GM18508 (cell line): Measurements from ENCODE around the gene LLPH.
"Not testable (repeated sequence)": the region's sequence is repeated elsewhere in the genome, so short reads cannot be mapped to it uniquely, and the experiment has no call there.

Source experiments
- ATAC-seq: cut with Tn5 transposase; IDR thresholded peaks from one replicate; pipeline ENCODE4 v1.9.1; 2021; ENCODE audit warnings: moderate number of reproducible peaks; ENCODE audit not compliant: insufficient read depth, unreplicated experiment

LLPH gene

GRCh38 chr12:66130267-66131066, at the start of gene LLPH:
Gene LLPH (minus strand): TSS chr12:66130750. CDS start chr12:66129106, 1,644 bp downstream.
- peak; percentile 90 for ATAC-seq

GRCh38 chr12:66176105-66176900, 45.8 kb upstream of the LLPH start:
- no peak for ATAC-seq

GRCh38 chr12:66174391-66175325, 44.1 kb upstream of the LLPH start:
- ATAC-seq: not testable (repeated sequence)

GRCh38 chr12:66170606-66171005, 40.1 kb upstream of the LLPH start:
- no peak for ATAC-seq

GRCh38 chr12:66169221-66170170, 38.9 kb upstream of the LLPH start, which contains the start of gene TMBIM4:
Gene TMBIM4 (minus strand): TSS chr12:66169996. CDS start chr12:66169951, 45 bp downstream.
- ATAC-seq: peak; percentile 70

GRCh38 chr12:66168410-66168809, 37.9 kb upstream of the LLPH start:
- no peak for ATAC-seq

- no peak for ATAC-seq
Measured at GRCh38 chr12:66166561-66166960, 36.0 kb upstream of the LLPH start.

GRCh38 chr12:66165141-66165540, 34.6 kb upstream of the LLPH start:
- ATAC-seq: no peak

- no peak for ATAC-seq
Measured at GRCh38 chr12:66164349-66164821, 33.8 kb upstream of the LLPH start.

GRCh38 chr12:66163289-66163688, 32.7 kb upstream of the LLPH start:
- no peak for ATAC-seq

- ATAC-seq: no peak
Measured at GRCh38 chr12:66162701-66163100, 32.2 kb upstream of the LLPH start.

GRCh38 chr12:66160704-66161103, 30.2 kb upstream of the LLPH start:
- no peak for ATAC-seq

GRCh38 chr12:66159123-66159522, 28.6 kb upstream of the LLPH start:
- ATAC-seq: no peak

- no peak for ATAC-seq
Measured at GRCh38 chr12:66156654-66157053, 26.1 kb upstream of the LLPH start.

- no peak for ATAC-seq
Measured at GRCh38 chr12:66154776-66155175, 24.2 kb upstream of the LLPH start.

GRCh38 chr12:66152732-66153131, 22.2 kb upstream of the LLPH start:
- no peak for ATAC-seq

GRCh38 chr12:66149702-66150398, 19.3 kb upstream of the LLPH start:
- ATAC-seq: no peak
